Gastrocnemius medialis (tissue), 4 donors: ENCODE measurements around the gene CADPS. TPM values are rescaled to one million over a fixed set of nuclear protein-coding genes. Genes with fewer than 3 reads are reported as not detected.

Experiments used
- ATAC-seq, 2 donors: fragments of 150-250 bp; one replicate each; pipeline ENCODE4 v1.9.1; 2016
- DNase-seq, 2 donors: peaks; one replicate each; pipeline ENCODE4 v3.0.0-alpha.2; 2019
- H3K27ac ChIP-seq, 4 donors: fragments of 200-600 bp; sonication (generic); 1 replicate in 1 of 4; 2 replicates in 3 of 4; pipeline ENCODE4 v1.5.1; 2016 to 2018; ENCODE audit warnings: mild to moderate bottlenecking in 2 of 4, moderate library complexity in 1 of 4
- H3K27me3 ChIP-seq, 3 donors: fragments of 200-600 bp; sonication (generic) in 2 of 3; 1 replicate in 1 of 3; 2 replicates in 2 of 3; pipeline versions ENCODE4 v1.5.1 to v1.6.0; 2016 to 2019; ENCODE audit warnings: mild to moderate bottlenecking in 1 of 3, moderate library complexity in 1 of 3
- H3K36me3 ChIP-seq, 2 donors: fragments of 200-600 bp; sonication (generic) in 1 of 2; one replicate each; pipeline ENCODE4 v1.5.1; 2017 to 2018
- H3K4me1 ChIP-seq, 2 donors: fragments of 200-600 bp; sonication (generic) in 1 of 2; one replicate each; pipeline ENCODE4 v1.5.1; 2016 to 2017; ENCODE audit warnings: mild to moderate bottlenecking in 2 of 2
- H3K4me3 ChIP-seq, 4 donors: fragments of 200-600 bp; sonication (generic) in 3 of 4; 1 replicate in 1 of 4; 2 replicates in 3 of 4; pipeline ENCODE4 v1.5.1; 2016 to 2019; ENCODE audit warnings: mild to moderate bottlenecking in 2 of 4
- H3K9me3 ChIP-seq, 3 donors: fragments of 200-600 bp; sonication (generic) in 2 of 3; 1 replicate in 1 of 3; 2 replicates in 2 of 3; pipeline ENCODE4 v1.5.1; 2016 to 2019
- CTCF ChIP-seq, 5 experiments: fragments of 450-650 bp in 3 of 5; fragments of 200-600 bp in 2 of 5; sonication (generic) in 2 of 5; IDR thresholded peaks in 4 of 5; conservative IDR thresholded peaks in 1 of 5; 1 replicate in 4 of 5; 2 replicates in 1 of 5; pipeline ENCODE4 v1.5.1; 2016 to 2019; ENCODE audit warnings: antibody characterized with exemption in 5 of 5, mild to moderate bottlenecking in 3 of 5, moderate library complexity in 3 of 5
- POLR2A ChIP-seq, 2 donors: fragments of 450-650 bp; IDR thresholded peaks; one replicate each; pipeline ENCODE4 v1.6.1; 2017; ENCODE audit warnings: antibody characterized with exemption in 2 of 2, mild to moderate bottlenecking in 2 of 2, moderate library complexity in 2 of 2
- in situ Hi-C, 4 donors: fragments of 200-750 bp; cut with MboI; loops; one replicate each; pipeline versions ENCODE4 v1.15.0 to v1.8.0; 2017; ENCODE audit warnings: low sequenced_read_pairs in 4 of 4
- intact Hi-C: fragments of 100-400 bp; cut with DNase I; formaldehyde crosslinking; loops from one replicate; pipeline ENCODE4 v1.15.1; 2023; ENCODE audit warnings: low total_unique reads
- total RNA-seq, 4 donors: library from RNA; depleted of rRNA; stranded (reverse); fragments of >200 nt; gene quantifications; one replicate each; pipeline versions ENCODE4 v1.1.0 to v1.2.3, GENCODE V29; 2016

CADPS gene
- total RNA-seq, 4 donors from 2014 or later, result 2.1 TPM; not detected in 3

GRCh38 chr3:62379321-62379798 is 495.9 kb downstream of the CADPS start:
- intact Hi-C loops (no loop called here), in situ Hi-C loops (no loop called here)
- Histone ChIP-seq H3K27ac (no peak overlapping the region), H3K27me3 (peaks cover 73 to 83% (median 76%) of the 10 kb centered on the region in 3 donors), H3K4me1 (peaks cover 4 to 7% of the 10 kb centered on the region in 2 donors), H3K36me3 (no peaks in the 10 kb centered on the region), H3K4me3 (no peak overlapping the region), H3K9me3 (no peaks in the 10 kb centered on the region)
- DNase-seq (no peak), ATAC-seq (no peak)
- TF ChIP-seq CTCF (IDR thresholded peaks at IDR 0.05 in 4 of 5, conservative IDR thresholded peaks at IDR 0.05 in 1 of 5) (no peak), POLR2A (IDR thresholded peaks at IDR 0.05) (no peak)

- intact Hi-C loops (no loop called here), in situ Hi-C loops (no loop called here)
- no peak for TF ChIP-seq CTCF (IDR thresholded peaks at IDR 0.05 in 4 of 5, conservative IDR thresholded peaks at IDR 0.05 in 1 of 5)
- TF ChIP-seq POLR2A (IDR thresholded peaks at IDR 0.05), result no peak
- H3K4me1 ChIP-seq, result peaks cover 7 to 8% of the 10 kb centered on the region in 2 donors
- H3K36me3 ChIP-seq, result no peaks in the 10 kb centered on the region
- H3K27ac ChIP-seq, result no peak overlapping the region
- H3K9me3 ChIP-seq, result no peaks in the 10 kb centered on the region
- H3K4me3 ChIP-seq, result no peak overlapping the region
- ATAC-seq, result no peak
- no peak for DNase-seq
- peaks cover 77 to 88% (median 80%) of the 10 kb centered on the region in 3 donors for H3K27me3 ChIP-seq
Observed at GRCh38 chr3:62378921-62379320, 496.3 kb downstream of the CADPS start.

- Histone ChIP-seq H3K4me1 (peaks cover 10 to 14% of the 10 kb centered on the region in 2 donors), H3K27me3 (peaks cover 81 to 94% (median 86%) of the 10 kb centered on the region in 3 donors), H3K9me3 (no peaks in the 10 kb centered on the region), H3K27ac (no peak overlapping the region), H3K4me3 (no peak overlapping the region), H3K36me3 (no peaks in the 10 kb centered on the region)
- DNase-seq, result no peak
- intact Hi-C loops, result no loop called here
- ATAC-seq, result no peak
- in situ Hi-C loops, result no loop called here
- no peak for TF ChIP-seq POLR2A (IDR thresholded peaks at IDR 0.05)
- TF ChIP-seq CTCF (IDR thresholded peaks at IDR 0.05 in 4 of 5, conservative IDR thresholded peaks at IDR 0.05 in 1 of 5), result no peak
Observed at GRCh38 chr3:62378311-62378789, 496.9 kb downstream of the CADPS start.

GRCh38 chr3:62376906-62377877 is 498.0 kb downstream of the CADPS start:
- no peak overlapping the region for H3K27ac ChIP-seq
- in situ Hi-C loops, result no loop called here

More at GRCh38 chr3:62376906-62377877, 498.0 kb downstream of the CADPS start:
- Histone ChIP-seq H3K4me1 (peaks cover 16 to 23% of the 10 kb centered on the region in 2 donors), H3K9me3 (no peaks in the 10 kb centered on the region), H3K36me3 (no peaks in the 10 kb centered on the region), H3K4me3 (no peak overlapping the region), H3K27me3 (peaks cover 89 to 95% (median 93%) of the 10 kb centered on the region in 3 donors)
- intact Hi-C loops, result no loop called here
- no peak for TF ChIP-seq CTCF (IDR thresholded peaks at IDR 0.05 in 4 of 5, conservative IDR thresholded peaks at IDR 0.05 in 1 of 5)
- no peak for TF ChIP-seq POLR2A (IDR thresholded peaks at IDR 0.05)
- ATAC-seq (no peak), DNase-seq (no peak)
